ENCODE data around the gene DNAH6.

Gene DNAH6

GRCh38 chr2:84519332-84519957 lies 3.1 kb downstream of the DNAH6 start:
- TF ChIP-seq CTCF (IDR thresholded peaks at IDR 0.05), result no peak
- peaks cover 7% of the 10 kb centered on the region for H3K27me3 Mint-ChIP-seq (ENCODE audit: low read depth, poor library complexity)
- peaks cover 19% of the 10 kb centered on the region for H3K9me3 Mint-ChIP-seq

GRCh38 chr2:84526562-84526961 lies 10.3 kb downstream of the DNAH6 start:
- Mint-ChIP-seq H3K27me3 (ENCODE audit: low read depth, poor library complexity) (peaks cover 6% of the 10 kb centered on the region), H3K27ac (no peak overlapping the region), H3K4me3 (no peak overlapping the region), H3K36me3 (ENCODE audit: low read depth) (no peaks in the 10 kb centered on the region), H3K9me3 (peaks cover 14% of the 10 kb centered on the region), H3K4me1 (no peaks in the 10 kb centered on the region)
- no peak for DNase-seq
- no peak for TF ChIP-seq CTCF (IDR thresholded peaks at IDR 0.05)

More at GRCh38 chr2:84519332-84519957, 3.1 kb downstream of the DNAH6 start:
- Mint-ChIP-seq H3K27ac (no peak overlapping the region), H3K4me1 (no peaks in the 10 kb centered on the region), H3K36me3 (ENCODE audit: low read depth) (no peaks in the 10 kb centered on the region), H3K4me3 (no peak overlapping the region)
- no peak for DNase-seq

GRCh38 chr2:84527137-84528129 lies 11.1 kb downstream of the DNAH6 start:
- no peak for TF ChIP-seq CTCF (IDR thresholded peaks at IDR 0.05)
- no peak for DNase-seq
- peaks cover 6% of the 10 kb centered on the region for H3K27me3 Mint-ChIP-seq (ENCODE audit: low read depth, poor library complexity)
- no peaks in the 10 kb centered on the region for H3K4me1 Mint-ChIP-seq
- no peak overlapping the region for H3K4me3 Mint-ChIP-seq
- H3K27ac Mint-ChIP-seq, result no peak overlapping the region
- no peaks in the 10 kb centered on the region for H3K36me3 Mint-ChIP-seq (ENCODE audit: low read depth)
- H3K9me3 Mint-ChIP-seq, result peaks cover 5% of the 10 kb centered on the region

- DNase-seq, result no peak
- peaks cover 3% of the 10 kb centered on the region for H3K27me3 Mint-ChIP-seq (ENCODE audit: low read depth, poor library complexity)
- H3K4me1 Mint-ChIP-seq, result no peaks in the 10 kb centered on the region
- H3K36me3 Mint-ChIP-seq (ENCODE audit: low read depth), result no peaks in the 10 kb centered on the region
- no peak for TF ChIP-seq CTCF (IDR thresholded peaks at IDR 0.05)
- H3K4me3 Mint-ChIP-seq, result no peak overlapping the region
- no peak overlapping the region for H3K27ac Mint-ChIP-seq
- H3K9me3 Mint-ChIP-seq, result no peaks in the 10 kb centered on the region
Measured at GRCh38 chr2:84532291-84532690, 16.0 kb downstream of the DNAH6 start.

GRCh38 chr2:84534225-84534624 lies 17.9 kb downstream of the DNAH6 start:
- no peak for TF ChIP-seq CTCF (IDR thresholded peaks at IDR 0.05)
- no peak for DNase-seq
- H3K36me3 Mint-ChIP-seq (ENCODE audit: low read depth), result no peaks in the 10 kb centered on the region
- H3K9me3 Mint-ChIP-seq, result no peaks in the 10 kb centered on the region
- no peak overlapping the region for H3K27ac Mint-ChIP-seq
- H3K4me3 Mint-ChIP-seq, result no peak overlapping the region
- no peaks in the 10 kb centered on the region for H3K27me3 Mint-ChIP-seq (ENCODE audit: low read depth, poor library complexity)
- no peaks in the 10 kb centered on the region for H3K4me1 Mint-ChIP-seq
